Measurements from ENCODE around the gene MORC1. TPM values are rescaled to one million over a fixed set of nuclear protein-coding genes. Genes with fewer than 3 reads are reported as not detected.

MORC1 gene
- total RNA-seq, 1 experiment from 2014 or later = not detected

GRCh38 chr3:108940568-108941263 is 177.2 kb downstream of the MORC1 start:
- no peaks in the 10 kb centered on the region for H3K36me3 ChIP-seq (ENCODE audit: control insufficient read depth, insufficient read depth, low read length)
- H3K9me3 ChIP-seq (ENCODE audit: control insufficient read depth, insufficient read depth, low read depth, low read length) = no peaks in the 10 kb centered on the region
- H3K4me1 ChIP-seq (ENCODE audit: control insufficient read depth, insufficient read depth, low read length) = no peaks in the 10 kb centered on the region
- no peak overlapping the region for H3K27ac ChIP-seq (ENCODE audit: low read length)
- in situ Hi-C loops (cut with HindIII; ENCODE audit: low pct_unique_long_range_greater_than_20kb, low sequenced_read_pairs) = no loop called here
- H3K27me3 ChIP-seq (ENCODE audit: control insufficient read depth, insufficient read depth, low read length) = no peaks in the 10 kb centered on the region
- DNase-seq (ENCODE audit: low read depth, low spot score) (no peak), ATAC-seq (no peak)
- ChIA-PET POLR2A (interaction anchor here (0.6 kb wide), 1 partner anchor 54 kb away, joined by 4 read pairs; no protein-coding TSS in a partner anchor), CTCF (no interaction called here)
- intact Hi-C loops (cut with micrococcal nuclease; ENCODE audit: unreplicated experiment) = no loop called here
- TF ChIP-seq TCF7L2 (IDR thresholded peaks at IDR 0.05; ENCODE audit: low read depth, low read length) (no peak), POLR2AphosphoS5 (IDR thresholded peaks at IDR 0.05; ENCODE audit: low read depth, low read length) (no peak), SIN3A (IDR thresholded peaks at IDR 0.05; ENCODE audit: borderline replicate concordance, insufficient read depth, low read depth, low read length) (no peak), REST (IDR thresholded peaks at IDR 0.05; ENCODE audit: insufficient read depth in 1 of 2, low read depth in 2 of 2, low read length in 1 of 2) (no peak)
- TF ChIP-seq, protein P1, sequence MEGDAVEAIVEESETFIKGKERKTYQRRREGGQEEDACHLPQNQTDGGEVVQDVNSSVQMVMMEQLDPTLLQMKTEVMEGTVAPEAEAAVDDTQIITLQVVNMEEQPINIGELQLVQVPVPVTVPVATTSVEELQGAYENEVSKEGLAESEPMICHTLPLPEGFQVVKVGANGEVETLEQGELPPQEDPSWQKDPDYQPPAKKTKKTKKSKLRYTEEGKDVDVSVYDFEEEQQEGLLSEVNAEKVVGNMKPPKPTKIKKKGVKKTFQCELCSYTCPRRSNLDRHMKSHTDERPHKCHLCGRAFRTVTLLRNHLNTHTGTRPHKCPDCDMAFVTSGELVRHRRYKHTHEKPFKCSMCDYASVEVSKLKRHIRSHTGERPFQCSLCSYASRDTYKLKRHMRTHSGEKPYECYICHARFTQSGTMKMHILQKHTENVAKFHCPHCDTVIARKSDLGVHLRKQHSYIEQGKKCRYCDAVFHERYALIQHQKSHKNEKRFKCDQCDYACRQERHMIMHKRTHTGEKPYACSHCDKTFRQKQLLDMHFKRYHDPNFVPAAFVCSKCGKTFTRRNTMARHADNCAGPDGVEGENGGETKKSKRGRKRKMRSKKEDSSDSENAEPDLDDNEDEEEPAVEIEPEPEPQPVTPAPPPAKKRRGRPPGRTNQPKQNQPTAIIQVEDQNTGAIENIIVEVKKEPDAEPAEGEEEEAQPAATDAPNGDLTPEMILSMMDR (IDR thresholded peaks at IDR 0.05) = no peak
- no TSS peak for BruUV-seq (replicated peaks)
- H3K4me3 ChIP-seq (ENCODE audit: low read depth in 2 of 2, low read length in 2 of 2) = no peak overlapping the region

GRCh38 chr3:108940166-108940565 is 177.8 kb downstream of the MORC1 start:
- CTCF ChIA-PET = no interaction called here

More at GRCh38 chr3:108940166-108940565, 177.8 kb downstream of the MORC1 start:
- no peaks in the 10 kb centered on the region for H3K4me1 ChIP-seq (ENCODE audit: control insufficient read depth, insufficient read depth, low read length)
- no peak for TF ChIP-seq TCF7L2 (IDR thresholded peaks at IDR 0.05; ENCODE audit: low read depth, low read length)
- TF ChIP-seq SIN3A (IDR thresholded peaks at IDR 0.05; ENCODE audit: borderline replicate concordance, insufficient read depth, low read depth, low read length) = no peak
- in situ Hi-C loops (cut with HindIII; ENCODE audit: low pct_unique_long_range_greater_than_20kb, low sequenced_read_pairs) (no loop called here), intact Hi-C loops (cut with micrococcal nuclease; ENCODE audit: unreplicated experiment) (no loop called here)
- no peak overlapping the region for H3K27ac ChIP-seq (ENCODE audit: low read length)
- ATAC-seq (no peak), DNase-seq (ENCODE audit: low read depth, low spot score) (no peak)
- POLR2A ChIA-PET = interaction anchor here (0.6 kb wide), 1 partner anchor 53 kb away, joined by 4 read pairs; no protein-coding TSS in a partner anchor
- H3K4me3 ChIP-seq (ENCODE audit: low read depth in 2 of 2, low read length in 2 of 2) = no peak overlapping the region
- no TSS peak for BruUV-seq (replicated peaks)
- no peaks in the 10 kb centered on the region for H3K9me3 ChIP-seq (ENCODE audit: control insufficient read depth, insufficient read depth, low read depth, low read length)
- no peaks in the 10 kb centered on the region for H3K36me3 ChIP-seq (ENCODE audit: control insufficient read depth, insufficient read depth, low read length)
- H3K27me3 ChIP-seq (ENCODE audit: control insufficient read depth, insufficient read depth, low read length) = no peaks in the 10 kb centered on the region

Data from Panc1 (cell line).